Cerebellar cortex (tissue), 1 donor: ENCODE measurements around the gene DNM3.

Experiments
- DNase-seq: peaks from one replicate; pipeline ENCODE4 v3.0.0-alpha.2; 2015; ENCODE audit warnings: low spot score

The DNM3 gene

DNA sequence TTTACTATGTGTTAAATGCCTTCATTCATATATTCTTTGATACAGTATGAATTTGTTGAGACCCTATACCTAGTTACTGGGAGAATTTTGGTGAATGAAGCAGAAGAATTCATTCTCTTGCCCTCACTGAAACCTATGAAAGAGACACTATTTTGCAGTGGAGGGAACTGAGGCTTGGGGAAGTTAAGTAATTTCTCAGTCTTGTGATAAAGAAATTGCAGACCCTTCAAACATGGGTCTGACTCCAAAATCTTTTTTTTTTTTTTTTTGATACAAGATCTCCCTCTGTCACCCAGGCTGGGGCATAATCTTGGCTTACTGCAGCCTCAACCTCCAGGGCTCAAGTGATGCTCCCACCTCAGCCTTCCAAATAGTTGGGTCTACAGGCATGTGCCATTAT lies 132.1 kb downstream of the DNM3 start:
- DNase-seq, result no peak

DNA sequence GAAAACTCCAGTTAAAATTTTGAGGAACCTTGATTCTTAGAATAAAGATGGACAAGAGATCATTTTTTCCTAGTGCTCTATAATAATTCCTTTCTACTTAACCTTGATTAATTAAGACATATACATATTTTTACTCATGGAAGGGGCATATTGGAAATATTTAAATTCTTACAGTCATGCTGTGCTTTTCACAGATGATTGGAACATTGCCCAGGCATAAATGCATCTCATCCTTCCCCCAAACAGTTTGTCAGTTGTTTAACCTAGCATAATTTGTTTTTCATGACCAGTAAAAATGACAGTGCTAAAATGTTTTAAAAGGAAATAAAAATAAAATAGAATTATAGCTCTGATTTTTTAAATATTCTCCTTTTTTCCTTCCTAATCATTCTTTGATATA lies 140.0 kb downstream of the DNM3 start:
- DNase-seq, result no peak

- peak; percentile 59 for DNase-seq
These were observed 142.3 kb downstream of the DNM3 start for GRCh38 chr1:171983584-171983983.

DNA sequence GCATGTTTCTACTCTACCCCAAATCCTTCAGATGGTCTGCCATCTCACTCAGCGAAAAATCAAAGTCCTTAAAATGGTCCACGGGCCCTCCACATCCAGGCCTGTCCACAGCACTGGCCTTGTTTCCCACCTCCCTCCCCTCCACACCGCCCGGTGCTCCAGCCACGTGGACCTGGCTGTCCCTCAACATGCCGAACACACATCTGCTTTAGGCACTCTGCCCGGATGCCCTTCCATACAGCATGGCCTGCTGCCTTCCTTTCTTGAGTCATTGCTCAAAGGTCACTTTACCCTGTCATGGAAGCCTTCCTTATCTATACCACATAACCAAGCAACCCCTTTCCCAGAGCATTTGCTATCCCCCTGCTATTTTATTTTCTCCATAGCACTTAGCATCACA lies 143.0 kb downstream of the DNM3 start:
- DNase-seq, result peak; percentile 52

DNA sequence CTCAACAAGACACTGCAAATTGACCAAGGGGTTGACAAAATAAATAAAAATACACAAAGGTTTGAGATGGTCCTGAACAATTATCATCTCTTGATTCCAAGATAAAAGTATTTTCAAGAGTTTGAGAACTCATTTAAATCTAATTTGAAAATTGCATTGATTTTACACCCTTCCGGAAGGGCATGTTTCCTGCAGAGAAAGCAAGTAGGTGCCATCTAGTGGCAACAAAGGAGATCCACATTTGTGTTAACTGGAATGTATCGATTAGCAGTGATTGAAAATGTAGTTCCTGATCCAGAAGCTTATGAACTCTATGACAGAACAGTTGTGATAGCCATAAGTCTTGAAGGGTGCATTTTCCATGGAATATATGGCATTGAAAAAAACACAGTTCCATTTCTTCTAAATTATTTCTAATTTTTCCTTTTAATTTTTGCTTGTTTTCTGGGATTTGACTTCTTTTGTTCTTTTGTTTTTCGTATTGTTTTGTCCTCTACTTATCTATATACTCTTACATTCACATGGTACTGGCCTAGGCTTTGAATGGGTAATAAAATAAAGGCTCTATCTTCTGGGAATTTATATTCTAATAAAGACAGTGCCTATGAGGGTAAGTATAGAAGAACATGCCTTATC lies 143.7 kb downstream of the DNM3 start:
- DNase-seq, result peak; percentile 62

DNA sequence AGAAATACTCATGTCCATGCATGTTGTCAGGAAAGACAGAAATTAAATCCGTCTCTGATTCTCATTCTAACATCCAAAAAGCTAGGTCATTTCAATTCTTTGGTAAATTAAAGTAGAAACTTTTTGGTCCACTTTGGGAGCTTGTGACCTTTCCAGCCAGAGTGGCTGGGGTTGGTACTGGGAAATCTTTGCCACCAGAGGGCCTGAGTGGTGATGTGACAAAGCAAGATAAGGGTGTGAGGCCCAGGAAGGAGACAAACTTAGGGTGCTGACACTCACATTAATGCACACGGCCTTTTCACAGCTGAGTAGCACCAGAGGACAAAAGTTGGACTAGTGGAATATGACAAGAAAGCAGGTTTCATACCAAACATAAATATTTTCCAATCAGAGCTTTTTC lies 144.3 kb downstream of the DNM3 start:
- DNase-seq, result peak; percentile 54

GRCh38 chr1:171988243-171988885 lies 147.1 kb downstream of the DNM3 start:
- DNase-seq, result no peak

DNA sequence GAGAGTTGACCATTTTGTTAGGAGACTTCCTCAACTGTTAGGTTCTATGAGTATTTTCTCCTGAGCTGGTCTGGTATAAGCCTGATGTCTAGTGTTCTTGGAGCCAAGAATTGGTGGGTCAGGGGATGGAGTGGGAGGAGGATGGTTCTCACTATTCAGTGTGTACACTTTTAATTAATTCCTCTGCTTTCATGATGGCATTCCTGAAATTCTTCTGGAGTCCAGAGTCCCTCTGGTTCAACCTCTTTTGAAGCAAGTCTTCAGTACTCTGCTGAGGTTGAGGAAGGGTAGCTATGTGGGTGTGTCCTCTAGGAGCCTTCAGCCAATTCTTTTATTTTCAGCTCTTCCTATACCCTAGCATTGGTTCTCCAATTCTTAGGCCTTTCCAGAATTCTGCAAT lies 149.1 kb downstream of the DNM3 start:
- DNase-seq, result no peak

DNA sequence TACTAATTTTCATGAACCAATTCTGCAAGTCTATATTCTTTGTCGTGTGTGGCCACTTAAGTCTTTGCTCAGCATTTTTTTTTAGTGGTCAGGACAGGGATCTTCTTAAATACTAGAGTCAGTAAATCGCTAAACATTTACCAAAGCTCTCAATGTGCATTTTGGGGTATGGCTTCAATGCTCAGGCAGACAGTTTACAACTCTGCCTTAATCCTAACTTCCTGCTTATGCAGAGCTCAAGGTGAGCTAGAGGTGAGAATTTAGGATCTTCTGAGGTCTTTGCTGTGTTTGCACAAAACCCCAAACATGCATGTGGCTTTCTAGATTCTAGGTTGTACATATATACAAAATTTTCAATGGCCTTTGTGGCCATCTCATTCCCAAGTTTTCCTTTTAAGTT lies 153.0 kb downstream of the DNM3 start:
- no peak for DNase-seq

GRCh38 chr1:171995573-171995972 lies 154.3 kb downstream of the DNM3 start:
- peak; percentile 36 for DNase-seq

GRCh38 chr1:171997936-171998335 lies 156.6 kb downstream of the DNM3 start:
- no peak for DNase-seq

DNA sequence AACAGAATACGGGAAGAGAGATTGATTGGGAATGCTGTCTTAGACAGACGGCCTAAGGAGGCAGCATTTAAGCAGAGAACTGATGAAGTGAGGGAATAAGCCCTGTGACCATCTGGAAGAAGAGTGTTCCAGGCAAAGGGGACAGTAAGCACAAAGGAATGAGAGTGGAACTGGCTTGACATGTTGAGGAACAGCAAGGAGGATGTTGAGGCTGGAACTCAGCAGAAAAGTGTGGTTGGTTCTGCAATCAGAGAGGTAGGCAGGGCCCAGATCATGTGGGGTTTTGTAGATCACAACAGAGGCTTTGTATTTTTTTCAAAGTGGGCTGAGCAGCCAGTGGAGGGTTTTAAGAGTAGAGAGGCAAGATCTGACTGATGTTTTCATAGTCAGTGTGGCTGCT lies 157.4 kb downstream of the DNM3 start:
- DNase-seq, result no peak

DNA sequence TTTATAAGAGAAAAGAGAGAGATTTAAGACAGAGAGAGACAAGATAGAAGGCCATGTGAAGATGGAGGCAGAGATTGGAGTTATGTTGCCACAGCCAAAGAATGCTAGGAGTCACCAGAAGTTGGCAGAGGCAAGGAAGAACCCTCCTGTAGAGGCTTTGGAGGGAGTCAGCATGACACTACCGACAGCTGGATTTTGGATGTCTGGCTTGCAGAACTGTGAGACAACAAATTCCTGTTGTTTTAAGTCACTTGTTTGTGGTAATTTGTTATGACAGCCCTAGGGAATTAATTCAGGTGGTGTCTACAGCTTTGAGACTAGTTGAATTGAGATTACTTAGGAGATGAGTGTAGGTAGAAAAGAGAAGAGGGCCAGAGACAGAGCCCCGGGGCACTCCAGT lies 158.5 kb downstream of the DNM3 start:
- DNase-seq, result no peak

DNA sequence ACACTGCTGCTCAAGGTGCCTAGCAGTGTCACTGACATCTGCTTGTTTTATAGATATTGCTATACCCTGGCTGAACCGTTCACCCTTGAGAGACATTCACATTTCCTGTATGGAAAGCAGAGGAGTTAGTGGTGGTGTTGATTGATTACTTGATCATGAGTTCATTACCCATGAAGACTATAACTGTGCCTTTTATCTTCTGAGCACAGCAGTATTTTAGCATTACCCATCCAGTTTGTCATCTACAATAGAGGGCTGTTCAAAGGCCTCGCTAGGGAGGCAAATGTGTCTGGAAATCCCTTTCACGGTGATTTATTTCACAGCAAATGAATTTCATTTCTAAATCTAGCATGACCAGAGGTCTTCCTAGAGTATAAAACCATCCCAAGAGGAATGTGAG lies 160.0 kb downstream of the DNM3 start:
- no peak for DNase-seq

GRCh38 chr1:172002725-172003345 lies 161.5 kb downstream of the DNM3 start:
- peak; percentile 82 for DNase-seq

DNA sequence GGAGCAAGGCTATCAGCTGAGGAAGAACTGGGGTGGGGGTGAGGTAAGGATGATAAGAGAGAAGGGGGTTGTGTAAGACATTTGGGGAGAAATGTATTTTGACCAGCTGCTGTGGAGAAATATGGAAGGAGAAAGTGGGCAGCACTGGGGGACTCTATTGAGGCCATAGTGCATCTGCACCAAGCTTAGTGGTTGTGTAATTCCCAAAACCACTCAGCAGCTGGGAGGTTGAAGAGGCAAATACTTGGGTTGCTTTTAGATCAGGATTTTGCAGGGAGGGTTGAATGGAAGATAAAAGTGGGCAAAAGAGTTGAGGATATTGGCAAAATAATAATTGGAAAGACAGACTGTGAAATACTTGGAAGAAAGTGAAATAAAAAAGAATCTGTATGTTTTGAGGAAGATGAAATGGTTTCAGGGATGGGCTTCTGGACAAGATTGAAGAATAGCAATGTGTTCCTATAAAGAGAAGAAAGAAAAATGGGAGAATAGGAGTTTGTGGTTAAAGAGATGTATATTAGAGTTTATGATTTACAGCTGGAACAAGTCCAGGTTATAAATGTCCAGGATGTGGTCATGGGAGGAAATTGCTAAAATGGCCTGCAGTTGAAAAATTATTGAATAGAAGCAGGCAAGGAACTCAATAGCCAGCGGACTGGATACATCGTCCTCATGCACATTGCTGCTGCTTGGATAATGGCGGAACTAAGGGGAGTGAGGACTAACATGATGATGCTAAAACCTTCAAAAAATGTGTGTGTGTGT lies 162.7 kb downstream of the DNM3 start:
- DNase-seq, result no peak

GRCh38 chr1:172004671-172005070 lies 163.4 kb downstream of the DNM3 start:
- peak; percentile 86 for DNase-seq

DNA sequence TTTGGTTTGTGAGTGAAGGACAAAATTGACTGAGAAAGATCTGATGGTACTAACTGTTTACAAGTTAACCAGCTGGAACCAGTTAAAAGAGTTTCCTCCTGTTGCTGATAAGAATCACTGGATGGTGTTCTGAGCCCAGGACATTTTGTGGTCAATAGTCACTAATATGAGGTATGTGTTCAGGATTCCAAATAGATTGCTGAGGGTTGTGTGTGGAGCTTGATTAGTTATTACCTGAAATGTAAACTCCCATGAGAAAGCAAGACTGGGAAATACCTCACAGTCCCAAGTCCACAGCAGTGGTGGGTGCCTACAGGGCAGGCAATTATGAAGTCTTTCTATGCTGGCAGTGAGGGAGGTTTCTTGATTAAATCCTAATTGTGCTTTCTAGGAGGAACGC lies 164.6 kb downstream of the DNM3 start:
- DNase-seq, result peak; percentile 73

DNA sequence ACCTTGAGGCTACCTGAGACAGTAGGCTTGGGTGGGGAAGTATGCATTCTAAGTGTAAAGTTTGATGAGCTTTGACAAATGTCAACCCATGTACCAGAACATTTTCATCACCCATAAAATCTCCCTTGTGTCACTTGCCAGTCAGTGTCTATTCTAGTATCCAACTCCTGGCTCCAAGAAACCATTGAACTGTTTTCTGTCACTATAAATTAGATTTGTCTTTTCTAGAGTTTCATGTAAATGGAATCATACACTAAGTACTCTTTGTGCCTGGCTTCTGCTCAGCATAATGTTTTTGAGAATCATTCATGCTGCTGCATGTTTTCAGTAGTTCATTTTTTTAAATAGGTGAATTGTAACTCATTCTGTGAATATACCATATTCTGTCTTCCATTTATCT lies 165.4 kb downstream of the DNM3 start:
- peak; percentile 39 for DNase-seq

- DNase-seq, result no peak
These were observed 177.5 kb downstream of the DNM3 start for GRCh38 chr1:172018727-172019311.

GRCh38 chr1:172019976-172020375 lies 178.7 kb downstream of the DNM3 start:
- DNase-seq, result no peak

DNA sequence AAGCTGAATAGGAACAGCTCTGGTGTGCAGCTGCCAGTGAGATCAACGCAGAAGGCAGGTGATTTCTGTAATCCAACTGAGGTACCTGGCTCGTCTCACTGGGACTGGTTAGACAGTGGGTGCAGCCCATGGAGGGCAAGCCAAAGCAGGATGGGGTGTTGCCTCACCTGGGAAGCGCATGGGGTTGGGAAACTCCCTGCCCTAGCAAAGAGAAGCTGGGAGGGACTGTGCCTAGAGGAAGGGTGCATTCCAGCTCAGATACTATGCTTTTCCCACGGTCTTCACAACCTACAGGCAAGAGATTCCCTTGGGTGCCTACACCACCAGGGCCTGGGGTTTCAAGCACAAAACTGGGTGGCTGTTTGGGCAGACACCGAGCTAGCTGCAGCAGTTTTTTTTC lies 183.2 kb downstream of the DNM3 start:
- no peak for DNase-seq
